Measurements from ENCODE around the gene GALNT1. TPM values are rescaled to one million over a fixed set of nuclear protein-coding genes. Genes with fewer than 3 reads are reported as not detected.

GALNT1 gene
- 74.7 and 95.4 TPM in 2 replicates for total RNA-seq

DNA sequence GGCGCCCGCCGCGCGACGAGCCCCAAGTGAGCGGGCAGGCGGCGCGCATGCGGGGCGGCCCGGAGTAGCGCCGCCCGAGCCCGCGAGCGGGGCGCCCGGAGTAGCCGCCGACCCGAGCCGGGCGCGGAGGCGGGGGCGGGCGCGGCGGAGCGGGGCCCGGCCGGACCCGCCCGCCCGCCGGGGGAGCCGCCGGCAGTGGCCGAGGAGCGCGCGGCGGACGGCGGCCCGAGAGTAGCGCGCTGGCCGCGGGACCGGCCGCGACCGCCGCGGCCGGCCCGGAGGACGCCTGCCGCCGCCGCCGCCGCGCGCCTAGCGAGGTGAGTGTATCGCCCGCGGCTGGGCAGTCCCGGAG, at the start of gene GALNT1:
GALNT1 (plus strand) TSS at position 195 of the 352 bp plus-strand sequence. CDS start 72,923 bp downstream, outside the sequence.

Other genes starting within 250 kb of the GALNT1 start
- 11.7 and 16.0 TPM in 2 replicates for gene ZNF24, start 237.3 kb upstream of the GALNT1 start, total RNA-seq
- gene ZNF396, start 204.4 kb upstream of the GALNT1 start, total RNA-seq: 0.32 and 0.54 TPM in 2 replicates
- gene INO80C, start 83.8 kb upstream of the GALNT1 start, total RNA-seq: 2.0 and 2.4 TPM in 2 replicates

Measured in cardiac atrium fibroblast (primary cell).